HEK293 (cell line): ENCODE results near the gene GNLY.

Source experiments
- PRDM1 ChIP-seq: fragments of 450-650 bp; formaldehyde crosslinking; IDR thresholded peaks from 2 replicates; pipeline ENCODE4; 2016; ENCODE audit warnings: missing biosample characterization, missing genetic modification characterization
- ZNF133 ChIP-seq: fragments of 450-650 bp; formaldehyde crosslinking; IDR thresholded peaks from 2 replicates; pipeline ENCODE4 v1.5.1; 2016; ENCODE audit warnings: missing biosample characterization, missing genetic modification characterization
- TF ChIP-seq, protein P1 (sequence below): fragments of 450-650 bp; formaldehyde crosslinking; IDR thresholded peaks from 2 replicates; pipeline ENCODE4 v1.5.1; 2016; ENCODE audit warnings: missing biosample characterization, missing genetic modification characterization
- TF ChIP-seq, protein P2 (sequence below): fragments of 450-650 bp; formaldehyde crosslinking; IDR thresholded peaks from 2 replicates; pipeline ENCODE4 v1.5.1; 2016; ENCODE audit warnings: missing biosample characterization, missing genetic modification characterization, low read depth

DNA sequence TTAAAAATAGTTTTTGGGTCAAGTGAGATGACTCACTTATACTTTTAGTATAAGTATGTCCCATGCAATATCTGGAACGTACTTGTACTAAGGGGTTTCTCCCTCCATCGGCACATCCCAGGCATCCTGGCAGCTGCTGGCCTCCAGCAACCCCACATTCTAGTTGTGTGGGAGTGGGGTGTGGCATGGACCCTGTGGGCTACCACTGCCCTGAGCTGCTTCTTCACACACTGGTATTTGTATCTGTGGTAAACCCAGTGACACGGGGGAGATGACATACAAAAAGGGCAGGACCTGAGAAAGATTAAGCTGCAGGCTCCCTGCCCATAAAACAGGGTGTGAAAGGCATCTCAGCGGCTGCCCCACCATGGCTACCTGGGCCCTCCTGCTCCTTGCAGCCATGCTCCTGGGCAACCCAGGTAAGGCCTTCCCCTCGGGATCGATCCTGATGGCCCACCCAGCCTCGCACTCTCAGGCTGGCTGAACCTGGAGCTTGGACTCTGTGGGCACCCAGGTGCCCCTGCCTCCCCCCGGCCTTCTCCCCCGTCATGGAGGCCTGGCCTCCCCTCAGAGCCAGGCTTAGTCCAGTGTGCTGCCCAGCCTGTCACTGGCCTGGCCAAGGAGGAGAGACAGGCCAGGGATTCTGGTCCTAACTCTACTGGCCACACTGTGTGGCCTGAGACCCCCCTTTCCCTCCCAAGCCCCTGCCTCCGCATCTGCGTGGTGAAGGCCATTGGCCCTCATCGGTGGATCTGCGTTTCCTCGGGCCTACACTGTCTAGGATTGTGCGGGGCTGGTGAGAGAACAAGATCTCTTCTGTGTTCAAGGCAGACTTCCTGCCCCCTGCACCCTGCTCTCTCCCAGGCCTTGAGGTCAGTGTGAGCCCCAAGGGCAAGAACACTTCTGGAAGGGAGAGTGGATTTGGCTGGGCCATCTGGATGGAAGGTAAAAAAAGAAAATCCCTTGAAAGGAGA, at the start of gene GNLY:
- TF ChIP-seq PRDM1 (tag by site-specific recombination) (no peak), ZNF133 (tag by site-specific recombination) (no peak)
- TF ChIP-seq, protein P1, sequence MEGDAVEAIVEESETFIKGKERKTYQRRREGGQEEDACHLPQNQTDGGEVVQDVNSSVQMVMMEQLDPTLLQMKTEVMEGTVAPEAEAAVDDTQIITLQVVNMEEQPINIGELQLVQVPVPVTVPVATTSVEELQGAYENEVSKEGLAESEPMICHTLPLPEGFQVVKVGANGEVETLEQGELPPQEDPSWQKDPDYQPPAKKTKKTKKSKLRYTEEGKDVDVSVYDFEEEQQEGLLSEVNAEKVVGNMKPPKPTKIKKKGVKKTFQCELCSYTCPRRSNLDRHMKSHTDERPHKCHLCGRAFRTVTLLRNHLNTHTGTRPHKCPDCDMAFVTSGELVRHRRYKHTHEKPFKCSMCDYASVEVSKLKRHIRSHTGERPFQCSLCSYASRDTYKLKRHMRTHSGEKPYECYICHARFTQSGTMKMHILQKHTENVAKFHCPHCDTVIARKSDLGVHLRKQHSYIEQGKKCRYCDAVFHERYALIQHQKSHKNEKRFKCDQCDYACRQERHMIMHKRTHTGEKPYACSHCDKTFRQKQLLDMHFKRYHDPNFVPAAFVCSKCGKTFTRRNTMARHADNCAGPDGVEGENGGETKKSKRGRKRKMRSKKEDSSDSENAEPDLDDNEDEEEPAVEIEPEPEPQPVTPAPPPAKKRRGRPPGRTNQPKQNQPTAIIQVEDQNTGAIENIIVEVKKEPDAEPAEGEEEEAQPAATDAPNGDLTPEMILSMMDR (tag by site-specific recombination), result no peak
- TF ChIP-seq, protein P2, sequence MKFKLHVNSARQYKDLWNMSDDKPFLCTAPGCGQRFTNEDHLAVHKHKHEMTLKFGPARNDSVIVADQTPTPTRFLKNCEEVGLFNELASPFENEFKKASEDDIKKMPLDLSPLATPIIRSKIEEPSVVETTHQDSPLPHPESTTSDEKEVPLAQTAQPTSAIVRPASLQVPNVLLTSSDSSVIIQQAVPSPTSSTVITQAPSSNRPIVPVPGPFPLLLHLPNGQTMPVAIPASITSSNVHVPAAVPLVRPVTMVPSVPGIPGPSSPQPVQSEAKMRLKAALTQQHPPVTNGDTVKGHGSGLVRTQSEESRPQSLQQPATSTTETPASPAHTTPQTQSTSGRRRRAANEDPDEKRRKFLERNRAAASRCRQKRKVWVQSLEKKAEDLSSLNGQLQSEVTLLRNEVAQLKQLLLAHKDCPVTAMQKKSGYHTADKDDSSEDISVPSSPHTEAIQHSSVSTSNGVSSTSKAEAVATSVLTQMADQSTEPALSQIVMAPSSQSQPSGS (tag by site-specific recombination), result no peak
